ENCODE measurements around the gene EXOC3L2.

The EXOC3L2 gene

DNA sequence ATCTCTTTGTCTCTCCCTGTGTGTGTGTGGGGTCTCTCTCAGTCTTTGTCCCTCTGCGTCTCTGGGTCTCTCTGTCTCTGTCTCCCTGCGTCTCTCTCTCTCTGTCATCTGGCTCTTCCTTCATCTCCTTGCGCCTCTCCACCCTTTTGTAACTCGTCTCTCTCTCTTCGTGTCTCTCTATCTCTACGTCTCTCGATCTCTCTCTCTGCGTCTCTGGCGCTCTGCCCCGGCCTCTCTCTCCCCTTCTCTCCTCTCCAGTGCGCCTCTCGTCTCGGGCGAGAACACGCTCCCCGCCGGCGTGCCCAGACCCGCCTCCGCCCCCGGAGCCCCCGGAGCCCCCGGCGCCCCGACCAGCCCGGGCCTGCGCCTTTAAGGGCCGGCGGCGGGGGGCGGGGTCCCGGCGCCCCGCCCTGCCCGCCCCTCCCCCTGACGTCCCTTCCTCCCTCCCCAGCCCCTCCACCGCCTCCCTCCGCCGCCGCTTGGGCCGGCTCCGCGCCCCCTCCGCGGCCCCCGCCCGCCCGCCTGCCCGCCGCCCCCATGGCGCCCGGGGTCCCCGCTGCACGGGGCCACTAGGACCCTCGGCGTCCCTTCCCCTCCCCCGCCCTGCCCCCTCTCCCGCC lies 5.7 kb upstream of the EXOC3L2 start, which contains the start of gene MARK4:
MARK4 (plus strand) TSS at position 440 of the 620 bp plus-strand sequence. CDS start 318 bp downstream, outside the sequence.
- H3K4me3 Mint-ChIP-seq = peak within 1 kb of the TSS; percentile 88 to 96 (median 95)
- H3K4me1 Mint-ChIP-seq = peaks cover 30% of the 10 kb centered on the region
- H3K9me3 Mint-ChIP-seq = no peaks in the 10 kb centered on the region
- TF ChIP-seq, protein P1, sequence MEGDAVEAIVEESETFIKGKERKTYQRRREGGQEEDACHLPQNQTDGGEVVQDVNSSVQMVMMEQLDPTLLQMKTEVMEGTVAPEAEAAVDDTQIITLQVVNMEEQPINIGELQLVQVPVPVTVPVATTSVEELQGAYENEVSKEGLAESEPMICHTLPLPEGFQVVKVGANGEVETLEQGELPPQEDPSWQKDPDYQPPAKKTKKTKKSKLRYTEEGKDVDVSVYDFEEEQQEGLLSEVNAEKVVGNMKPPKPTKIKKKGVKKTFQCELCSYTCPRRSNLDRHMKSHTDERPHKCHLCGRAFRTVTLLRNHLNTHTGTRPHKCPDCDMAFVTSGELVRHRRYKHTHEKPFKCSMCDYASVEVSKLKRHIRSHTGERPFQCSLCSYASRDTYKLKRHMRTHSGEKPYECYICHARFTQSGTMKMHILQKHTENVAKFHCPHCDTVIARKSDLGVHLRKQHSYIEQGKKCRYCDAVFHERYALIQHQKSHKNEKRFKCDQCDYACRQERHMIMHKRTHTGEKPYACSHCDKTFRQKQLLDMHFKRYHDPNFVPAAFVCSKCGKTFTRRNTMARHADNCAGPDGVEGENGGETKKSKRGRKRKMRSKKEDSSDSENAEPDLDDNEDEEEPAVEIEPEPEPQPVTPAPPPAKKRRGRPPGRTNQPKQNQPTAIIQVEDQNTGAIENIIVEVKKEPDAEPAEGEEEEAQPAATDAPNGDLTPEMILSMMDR (IDR thresholded peaks at IDR 0.05; ENCODE audit: unreplicated experiment in 3 of 3) = no peak
- H3K27ac Mint-ChIP-seq = peak within 1 kb of the TSS; percentile 78 to 91 (median 87)
- no peaks in the 10 kb centered on the region for H3K27me3 Mint-ChIP-seq (ENCODE audit: low read depth)
- no peaks in the 10 kb centered on the region for H3K36me3 Mint-ChIP-seq (ENCODE audit: low read depth)

DNA sequence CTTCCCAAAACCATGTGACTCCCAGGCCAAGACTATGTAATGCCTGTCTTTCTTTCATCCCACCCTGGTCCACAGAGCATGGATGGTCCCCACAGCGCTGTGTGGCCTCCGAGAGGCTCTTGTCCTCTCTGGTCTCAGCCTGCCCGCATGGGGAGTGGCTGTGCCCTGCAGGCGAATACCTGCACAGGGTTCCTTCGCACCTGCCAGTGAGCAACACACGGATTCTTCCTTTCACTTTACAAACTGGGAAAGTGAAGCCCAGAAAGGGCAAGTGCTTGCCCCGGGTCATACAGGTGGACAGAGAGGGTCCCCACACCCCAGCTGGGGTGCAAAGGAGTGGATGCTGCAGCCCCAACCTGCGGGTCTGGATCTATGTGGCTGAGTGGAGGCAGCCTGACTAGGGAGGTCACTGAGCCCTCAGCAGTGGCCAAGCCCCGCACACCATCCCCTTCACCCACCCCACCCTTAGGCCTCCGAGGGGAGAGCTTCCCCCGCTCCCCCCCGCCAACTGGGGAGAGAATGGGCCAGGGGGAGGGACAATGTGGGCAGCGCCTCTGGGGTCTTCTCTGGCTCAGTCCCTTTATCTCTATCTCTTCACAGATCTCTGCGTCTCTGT lies 5.1 kb upstream of the EXOC3L2 start:
- H3K27me3 Mint-ChIP-seq (ENCODE audit: low read depth) = no peaks in the 10 kb centered on the region
- H3K4me1 Mint-ChIP-seq = peaks cover 34% of the 10 kb centered on the region
- peak overlapping the region; percentile 38 to 91 (median 75) for H3K27ac Mint-ChIP-seq
- H3K9me3 Mint-ChIP-seq = no peaks in the 10 kb centered on the region
- TF ChIP-seq, protein P1 (IDR thresholded peaks at IDR 0.05; ENCODE audit: unreplicated experiment in 3 of 3) = no peak
- H3K4me3 Mint-ChIP-seq = peak overlapping the region; percentile 87 to 95 (median 94)
- H3K36me3 Mint-ChIP-seq (ENCODE audit: low read depth) = no peaks in the 10 kb centered on the region

DNA sequence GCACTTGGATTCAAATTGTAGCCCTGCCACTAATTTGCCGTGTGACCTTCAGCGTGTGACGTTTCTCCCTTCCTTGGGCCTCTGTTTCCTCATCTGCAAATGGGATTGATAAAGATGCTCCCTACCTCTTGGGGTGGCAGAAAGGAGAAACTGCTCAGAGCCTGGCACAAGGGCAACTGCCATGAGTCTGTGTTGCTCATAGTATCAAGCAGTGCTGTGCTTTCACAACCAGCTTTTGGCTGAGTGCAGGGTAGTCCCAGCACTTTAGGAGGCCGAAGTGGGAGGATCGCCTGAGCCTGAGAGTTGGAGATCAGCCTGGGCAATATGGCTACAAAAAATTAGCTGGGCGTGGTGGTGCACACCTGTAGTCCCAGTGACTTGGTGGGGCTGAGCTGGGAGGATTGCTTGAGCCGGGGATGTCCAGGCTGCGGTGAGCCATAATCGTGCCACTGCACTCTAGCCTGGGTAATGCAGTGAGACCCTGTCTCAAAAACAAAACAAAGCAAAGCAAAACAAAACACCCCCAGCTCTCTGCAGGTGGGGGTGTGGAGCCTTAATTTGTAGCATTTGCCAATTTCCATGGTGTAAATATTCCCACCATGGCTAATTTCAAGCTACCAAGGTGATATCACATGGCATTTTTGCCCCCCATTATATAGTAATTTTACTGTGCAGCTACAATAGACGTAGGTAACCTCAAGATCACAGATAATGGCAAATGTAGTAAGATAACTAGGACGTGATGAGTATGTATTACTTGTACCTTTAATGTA lies 4.2 kb upstream of the EXOC3L2 start:
- Mint-ChIP-seq H3K9me3 (no peaks in the 10 kb centered on the region), H3K27me3 (ENCODE audit: low read depth) (peaks cover 3% of the 10 kb centered on the region), H3K36me3 (ENCODE audit: low read depth) (no peaks in the 10 kb centered on the region), H3K4me1 (peaks cover 36% of the 10 kb centered on the region), H3K27ac (peak overlapping the region in 1 of 3 experiments; percentile 33), H3K4me3 (peak overlapping the region; percentile 87 to 95 (median 94))
- TF ChIP-seq, protein P1 (IDR thresholded peaks at IDR 0.05; ENCODE audit: unreplicated experiment in 3 of 3) = no peak

DNA sequence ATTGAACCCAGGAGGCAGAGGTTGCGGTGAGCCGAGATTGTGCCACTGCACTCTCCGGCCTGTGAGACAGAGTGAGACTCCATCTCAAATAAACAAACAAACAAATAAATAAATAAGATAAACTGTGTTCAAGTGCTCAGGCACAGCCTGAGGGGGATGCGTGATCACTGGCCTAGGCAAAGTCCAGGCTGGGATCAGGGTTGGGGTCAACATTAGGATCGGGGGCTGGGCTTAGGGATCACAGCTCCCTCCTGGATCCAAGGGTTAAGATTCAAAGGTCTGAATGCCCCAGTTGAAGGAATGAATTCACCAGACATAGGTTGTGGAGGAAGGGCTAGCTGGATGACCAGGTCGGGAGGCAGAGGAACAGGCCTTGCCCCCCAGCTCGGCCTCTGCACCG lies 1.9 kb upstream of the EXOC3L2 start:
- Mint-ChIP-seq H3K4me1 (peaks cover 23% of the 10 kb centered on the region), H3K27me3 (ENCODE audit: low read depth) (peaks cover 3% of the 10 kb centered on the region), H3K9me3 (no peaks in the 10 kb centered on the region), H3K36me3 (ENCODE audit: low read depth) (no peaks in the 10 kb centered on the region), H3K4me3 (no peak overlapping the region), H3K27ac (no peak overlapping the region)
- TF ChIP-seq, protein P1 (IDR thresholded peaks at IDR 0.05; ENCODE audit: unreplicated experiment in 3 of 3) = no peak

DNA sequence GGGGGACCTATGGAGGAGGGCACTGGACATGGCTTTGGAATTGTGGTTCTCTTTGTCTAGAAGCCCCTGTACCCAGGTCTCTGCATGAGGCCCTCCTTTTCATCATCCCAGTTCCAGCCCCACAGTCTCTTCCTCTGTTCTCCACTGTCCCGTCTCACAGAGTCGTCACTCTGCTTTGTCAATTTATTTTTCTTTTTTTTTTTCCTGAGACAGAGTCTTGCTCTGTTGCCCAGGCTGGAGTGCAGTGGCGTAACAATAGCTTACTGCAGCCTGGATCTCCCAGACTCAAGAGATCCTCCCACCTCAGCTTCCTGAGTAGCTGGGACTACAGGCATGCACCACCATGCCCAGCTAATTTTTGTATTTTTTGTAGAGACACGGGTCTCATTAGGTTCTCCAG lies 619 bp upstream of the EXOC3L2 start:
- H3K4me1 Mint-ChIP-seq = peaks cover 21% of the 10 kb centered on the region
- H3K36me3 Mint-ChIP-seq (ENCODE audit: low read depth) = no peaks in the 10 kb centered on the region
- H3K4me3 Mint-ChIP-seq = peak overlapping the region; percentile 34 to 71 (median 67)
- TF ChIP-seq, protein P1 (IDR thresholded peaks at IDR 0.05; ENCODE audit: unreplicated experiment in 3 of 3) = no peak
- no peaks in the 10 kb centered on the region for H3K9me3 Mint-ChIP-seq
- peaks cover 13% of the 10 kb centered on the region for H3K27me3 Mint-ChIP-seq (ENCODE audit: low read depth)
- peak overlapping the region; percentile 74 to 83 (median 80) for H3K27ac Mint-ChIP-seq
